B cell (primary cell): Measurements from ENCODE around the gene LATS2.

Experiments
- EZH2 ChIP-seq: IDR thresholded peaks from 2 replicates; pipeline ENCODE4 v1.6.1; 2012; ENCODE audit warnings: borderline replicate concordance, low read depth, mild to moderate bottlenecking, moderate library complexity, low read length; ENCODE audit not compliant: insufficient read depth, poor library complexity, severe bottlenecking
- TF ChIP-seq, protein P1 (sequence below): fragments of 200-600 bp; IDR thresholded peaks from one replicate; pipeline ENCODE4 v1.8.0; 2022; ENCODE audit warnings: antibody characterized with exemption, mild to moderate bottlenecking

DNA sequence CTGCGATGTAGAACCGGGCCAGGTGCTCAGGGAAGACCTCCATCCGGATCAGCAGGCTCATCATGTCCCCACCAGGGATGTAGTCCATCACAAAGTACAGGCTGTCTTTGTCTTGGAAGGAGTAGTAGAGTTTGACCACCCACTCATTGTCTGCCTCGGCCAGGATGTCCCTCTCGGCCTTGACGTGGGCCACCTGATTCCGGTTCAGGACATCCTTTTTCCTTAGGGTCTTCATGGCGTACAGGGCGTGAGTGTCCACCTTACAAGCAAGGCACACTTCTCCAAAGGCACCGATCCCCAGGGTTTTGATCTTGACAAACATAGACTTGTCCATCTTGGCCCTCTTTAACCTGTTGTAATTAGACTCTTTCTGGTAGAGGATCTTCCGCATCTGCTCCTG is 78.0 kb downstream of the LATS2 start:
- TF ChIP-seq, protein P1, sequence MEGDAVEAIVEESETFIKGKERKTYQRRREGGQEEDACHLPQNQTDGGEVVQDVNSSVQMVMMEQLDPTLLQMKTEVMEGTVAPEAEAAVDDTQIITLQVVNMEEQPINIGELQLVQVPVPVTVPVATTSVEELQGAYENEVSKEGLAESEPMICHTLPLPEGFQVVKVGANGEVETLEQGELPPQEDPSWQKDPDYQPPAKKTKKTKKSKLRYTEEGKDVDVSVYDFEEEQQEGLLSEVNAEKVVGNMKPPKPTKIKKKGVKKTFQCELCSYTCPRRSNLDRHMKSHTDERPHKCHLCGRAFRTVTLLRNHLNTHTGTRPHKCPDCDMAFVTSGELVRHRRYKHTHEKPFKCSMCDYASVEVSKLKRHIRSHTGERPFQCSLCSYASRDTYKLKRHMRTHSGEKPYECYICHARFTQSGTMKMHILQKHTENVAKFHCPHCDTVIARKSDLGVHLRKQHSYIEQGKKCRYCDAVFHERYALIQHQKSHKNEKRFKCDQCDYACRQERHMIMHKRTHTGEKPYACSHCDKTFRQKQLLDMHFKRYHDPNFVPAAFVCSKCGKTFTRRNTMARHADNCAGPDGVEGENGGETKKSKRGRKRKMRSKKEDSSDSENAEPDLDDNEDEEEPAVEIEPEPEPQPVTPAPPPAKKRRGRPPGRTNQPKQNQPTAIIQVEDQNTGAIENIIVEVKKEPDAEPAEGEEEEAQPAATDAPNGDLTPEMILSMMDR, result no peak
- no peak for TF ChIP-seq EZH2
